Posterior vena cava (tissue), 2 donors: ENCODE results near the gene CCNJ. TPM values are rescaled to one million over a fixed set of nuclear protein-coding genes. Genes with fewer than 3 reads are reported as not detected.
"Not testable (repeated sequence)": the region's sequence is repeated elsewhere in the genome, so short reads cannot be mapped to it uniquely, and the experiment has no call there.

Experiments used
- DNase-seq: peaks from one replicate; pipeline ENCODE4 v3.0.0-alpha.2; 2020; ENCODE audit warnings: low spot score
- intact Hi-C, 2 donors: fragments of 100-400 bp; cut with DNase I; formaldehyde crosslinking; loops; one replicate each; pipeline versions ENCODE4 v1.14.1 to v1.14.2; 2022 to 2023
- long read RNA-seq, 2 donors: library from polyadenylated mRNA; unstranded; transcript quantifications; one replicate each; pipeline ENCODE4 v2.0.0, GENCODE V29; 2020 to 2021
- total RNA-seq, 2 donors: library from RNA; stranded (reverse); fragmentation: NEBNext Ultra II Directional; extraction: Animal tissue kit (Norgen Biotek cat#: 25700); gene quantifications; one replicate each; pipeline ENCODE4 v1.2.1, GENCODE V29; 2021
- donor health status: DM: yes; HTN: yes; CAD: no.
- donor health status: DM: yes; HTN: yes; CAD: no.

Gene CCNJ, protein sequence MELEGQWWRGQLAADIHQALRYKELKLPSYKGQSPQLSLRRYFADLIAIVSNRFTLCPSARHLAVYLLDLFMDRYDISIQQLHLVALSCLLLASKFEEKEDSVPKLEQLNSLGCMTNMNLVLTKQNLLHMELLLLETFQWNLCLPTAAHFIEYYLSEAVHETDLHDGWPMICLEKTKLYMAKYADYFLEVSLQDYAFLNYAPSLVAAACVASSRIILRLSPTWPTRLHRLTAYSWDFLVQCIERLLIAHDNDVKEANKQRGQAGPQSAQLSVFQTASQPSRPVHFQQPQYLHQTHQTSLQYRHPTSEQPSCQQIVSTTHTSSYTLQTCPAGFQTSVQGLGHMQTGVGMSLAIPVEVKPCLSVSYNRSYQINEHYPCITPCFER
- 1 to 10 TPM; 4.8 to 6.2 TPM for total RNA-seq
- long read RNA-seq, donor 1, partial matches to known transcripts: 1 of 4 reads
- long read RNA-seq, donor 1, other reads (novel, unspliced or antisense): 0 of 4 reads
- long read RNA-seq, donor 2, partial matches to known transcripts: 0 of 2 reads
- long read RNA-seq, donor 2, other reads (novel, unspliced or antisense): 2 of 2 reads

DNA sequence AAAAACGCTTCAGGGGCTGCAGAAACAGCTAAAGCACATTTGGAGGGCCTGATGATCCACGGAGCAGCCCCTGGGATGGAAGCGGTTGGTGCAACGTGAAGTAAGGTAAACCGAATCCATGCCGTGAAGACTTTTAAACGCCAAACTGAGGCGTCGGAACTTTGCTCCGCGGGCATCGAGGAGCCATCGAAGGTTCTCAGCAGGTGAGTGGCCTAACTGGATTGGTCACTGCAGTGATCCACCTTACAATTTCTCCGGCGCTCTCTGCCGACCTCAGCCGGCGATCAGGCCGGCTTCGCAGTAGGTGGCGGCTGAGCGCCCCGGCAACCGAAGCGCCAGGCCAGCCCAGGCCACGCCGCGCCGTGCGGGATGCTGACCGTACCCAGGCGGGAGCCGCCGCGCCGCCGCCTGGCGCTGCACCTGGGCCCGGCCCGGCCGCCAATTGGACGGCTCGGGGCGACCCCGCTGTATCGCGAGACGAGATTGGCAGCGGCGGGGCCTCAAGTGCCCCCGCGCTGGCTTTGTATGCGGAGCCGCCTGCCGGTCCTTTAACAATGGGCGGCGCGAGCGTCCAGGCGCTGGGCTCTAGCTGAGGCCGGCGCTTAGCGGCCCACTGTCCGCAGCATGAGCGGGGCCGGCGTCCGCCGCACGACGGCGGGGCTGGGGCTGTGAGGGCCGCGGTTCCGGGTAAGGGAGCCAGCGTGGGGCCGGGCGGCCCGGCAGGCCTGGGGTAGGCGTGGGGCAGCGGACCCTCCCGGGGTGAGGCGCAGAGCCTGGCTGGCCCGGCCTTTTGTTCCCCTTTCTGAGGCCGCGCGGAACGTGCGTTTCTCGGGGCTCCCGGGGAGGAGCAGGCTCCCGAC, at the start of gene CCNJ:
CCNJ (plus strand) TSS at position 551 of the 860 bp plus-strand sequence. CDS start 811 bp downstream, outside the sequence.
- peak; percentile 96 for DNase-seq
- intact Hi-C loops: loop anchor here in 1 of 2 donors (5.0 kb wide), 1 partner anchor 1441 kb away; no protein-coding TSS in a partner anchor

DNA sequence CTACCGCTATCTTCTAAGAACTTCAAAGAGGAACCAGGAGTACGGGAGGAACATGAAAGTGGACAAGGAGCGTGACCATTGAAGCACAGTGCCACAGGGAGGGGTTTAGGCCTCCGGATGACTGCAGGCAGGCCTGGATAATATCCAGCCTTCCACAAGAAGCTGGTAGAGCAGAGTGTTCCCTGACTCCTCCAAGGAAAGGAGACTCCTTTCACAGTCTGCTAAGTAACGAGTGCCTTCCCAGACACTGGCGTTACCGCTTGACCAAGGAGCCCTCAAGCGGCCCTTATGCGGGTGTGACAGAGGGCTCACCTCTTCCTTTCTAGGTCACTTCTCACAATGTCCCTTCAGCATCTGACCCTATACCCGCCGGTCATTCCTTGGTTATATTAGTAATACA, 49.0 kb upstream of the CCNJ start:
- DNase-seq, intact Hi-C loops: not testable (repeated sequence)

DNA sequence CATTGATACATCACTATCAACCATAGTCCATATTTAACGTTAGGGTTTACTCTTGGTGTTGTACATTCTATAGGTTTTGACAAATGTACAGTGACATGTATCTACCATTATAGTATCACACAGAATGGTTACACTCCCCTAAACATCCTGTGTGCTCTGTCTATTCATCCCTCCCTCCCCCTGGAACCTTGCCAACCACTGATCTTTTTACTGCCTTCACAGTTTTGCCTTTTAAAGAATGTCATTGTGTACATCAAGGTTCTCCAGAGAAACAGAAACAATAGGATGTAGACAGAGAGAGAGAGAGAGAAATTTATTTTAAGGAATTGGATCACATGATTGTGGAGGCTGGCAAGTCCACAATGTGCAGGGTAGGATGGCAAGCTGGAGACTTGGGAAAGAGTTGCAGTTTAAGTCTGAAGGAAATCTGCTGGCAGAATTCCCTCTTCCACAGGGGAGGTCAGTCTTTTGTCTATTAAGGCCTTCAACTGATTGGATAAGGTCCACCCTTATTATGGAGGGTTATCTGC, 45.1 kb upstream of the CCNJ start:
- intact Hi-C loops: no loop called here
- DNase-seq: no peak

DNA sequence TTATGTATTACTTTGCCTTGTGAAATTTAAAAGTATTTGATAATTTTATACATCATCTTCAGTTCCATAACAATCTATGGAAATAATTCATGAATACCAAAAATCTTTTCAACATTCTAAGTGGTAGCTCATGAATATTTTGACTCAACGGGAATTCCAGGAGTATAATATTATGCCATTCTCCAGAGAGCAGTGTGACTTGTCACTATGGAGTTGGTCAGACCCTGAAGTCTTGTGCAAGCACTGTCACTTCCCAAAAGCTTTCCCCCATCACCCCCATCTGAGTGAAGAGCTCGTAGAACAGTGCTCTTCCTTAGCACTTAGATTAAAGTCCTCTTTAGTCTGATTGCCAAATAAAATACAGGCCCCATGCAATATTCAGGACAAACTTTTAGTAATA, 29.4 kb upstream of the CCNJ start:
- intact Hi-C loops: no loop called here
- DNase-seq: no peak

DNA sequence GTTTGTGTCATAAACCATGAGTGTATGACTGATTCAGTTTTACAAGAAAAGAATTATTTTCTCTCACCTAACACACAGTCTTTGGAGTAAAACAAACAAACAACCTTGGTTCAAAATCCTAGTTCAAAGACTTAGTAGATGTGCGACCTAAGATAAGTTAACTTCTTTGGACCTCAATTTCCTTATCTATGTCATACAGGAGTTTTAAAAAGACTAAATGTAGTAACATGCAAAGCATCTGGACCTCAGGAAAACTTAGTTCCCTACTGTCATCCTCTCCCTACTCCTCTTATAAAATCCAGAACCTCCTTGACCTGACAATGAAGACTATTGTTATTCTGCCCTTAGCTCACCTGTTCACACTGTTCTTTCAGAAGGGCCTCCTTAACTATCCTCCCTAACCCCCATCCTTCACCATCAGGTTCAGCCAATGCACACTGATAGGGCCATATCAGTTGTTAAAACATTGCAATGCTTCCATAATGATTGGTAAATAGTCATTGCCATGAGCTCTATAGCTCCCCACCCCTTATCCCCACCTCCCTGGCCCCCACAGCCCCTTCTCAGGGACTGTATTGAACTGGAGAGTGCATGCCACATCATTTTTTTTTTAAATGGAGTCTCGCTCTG, 28.8 kb upstream of the CCNJ start:
- intact Hi-C loops: no loop called here
- DNase-seq: no peak

DNA sequence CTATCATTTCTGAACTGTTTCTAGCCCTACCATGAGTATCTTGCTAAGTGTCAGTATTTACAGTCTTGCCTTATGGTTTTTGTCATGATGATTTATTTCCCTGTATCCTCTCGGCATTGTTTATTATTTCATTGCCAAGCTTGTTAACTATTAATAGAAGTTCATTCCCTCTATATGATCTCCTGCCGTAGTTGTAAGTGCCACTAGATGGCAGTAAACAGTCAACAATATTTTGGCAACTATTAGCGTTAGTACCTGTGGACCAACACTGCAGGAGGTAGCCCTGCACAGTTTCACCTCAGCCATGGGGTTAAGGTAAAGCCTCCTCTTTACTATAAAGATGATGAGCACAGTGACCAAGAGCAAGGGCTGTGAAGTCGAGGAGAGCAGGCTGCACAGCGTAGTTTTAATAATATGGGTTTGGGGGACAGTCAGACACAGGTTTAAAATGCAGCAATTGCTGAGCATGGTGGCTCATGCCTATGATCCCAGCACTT, 26.1 kb upstream of the CCNJ start:
- intact Hi-C loops: no loop called here
- no peak for DNase-seq

DNA sequence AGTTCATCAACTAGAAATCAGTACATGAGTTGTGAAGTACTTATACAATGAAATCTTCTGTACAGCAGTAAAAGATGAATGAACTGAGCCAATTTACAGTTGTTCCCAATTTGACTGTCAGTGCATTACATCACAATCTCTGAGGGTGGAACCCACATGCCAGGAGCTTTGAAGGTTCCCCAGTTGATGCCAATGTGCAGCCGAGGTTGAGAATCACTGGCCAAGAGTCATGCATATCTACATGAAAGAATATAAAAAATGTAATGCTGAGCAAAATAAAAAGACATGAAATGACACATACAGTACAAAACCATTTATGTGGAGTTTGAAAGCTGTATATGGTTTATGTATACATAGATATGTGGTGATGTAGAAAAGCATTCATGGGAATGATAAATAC, 22.1 kb upstream of the CCNJ start:
- intact Hi-C loops: no loop called here
- no peak for DNase-seq

DNA sequence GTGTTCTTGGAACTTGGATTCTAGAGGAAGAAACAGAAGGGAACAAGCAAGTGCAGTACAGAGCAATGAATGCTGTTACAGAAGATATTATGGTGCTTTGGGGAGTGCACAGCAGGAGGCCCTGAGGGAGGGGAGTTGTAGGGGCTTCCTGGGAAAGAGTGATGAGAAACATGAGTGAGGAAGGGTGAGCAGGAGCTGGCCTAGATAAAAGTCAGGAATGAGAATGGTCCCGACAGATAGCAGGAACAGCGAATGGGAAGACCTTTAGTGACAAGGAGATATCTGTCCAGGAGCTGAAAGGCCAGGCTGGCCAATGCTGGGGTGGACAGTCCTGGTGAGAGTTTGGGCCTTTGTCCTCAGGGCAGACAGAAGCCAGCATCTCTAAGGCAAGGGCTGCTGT, 20.6 kb upstream of the CCNJ start:
- intact Hi-C loops: no loop called here
- DNase-seq: no peak

DNA sequence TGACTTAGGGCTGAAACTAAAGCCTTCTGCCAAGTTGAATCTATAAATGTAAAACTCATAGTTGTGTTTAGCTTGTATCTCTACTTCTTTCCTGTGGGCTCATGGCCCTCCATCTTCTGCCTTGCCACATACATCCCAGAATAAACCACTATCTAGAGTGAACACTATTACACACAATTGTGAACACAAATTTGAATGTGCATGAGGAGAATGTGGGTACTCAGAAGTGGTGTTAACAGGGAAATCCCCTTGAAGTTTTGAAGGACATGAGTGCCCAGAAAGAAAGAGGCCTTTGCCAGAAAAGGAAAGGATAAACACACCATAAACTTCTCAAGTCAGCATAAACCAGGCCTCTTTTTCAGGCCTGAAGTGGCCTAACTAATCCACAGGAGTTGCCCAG, 20.2 kb upstream of the CCNJ start:
- intact Hi-C loops: no loop called here
- no peak for DNase-seq

DNA sequence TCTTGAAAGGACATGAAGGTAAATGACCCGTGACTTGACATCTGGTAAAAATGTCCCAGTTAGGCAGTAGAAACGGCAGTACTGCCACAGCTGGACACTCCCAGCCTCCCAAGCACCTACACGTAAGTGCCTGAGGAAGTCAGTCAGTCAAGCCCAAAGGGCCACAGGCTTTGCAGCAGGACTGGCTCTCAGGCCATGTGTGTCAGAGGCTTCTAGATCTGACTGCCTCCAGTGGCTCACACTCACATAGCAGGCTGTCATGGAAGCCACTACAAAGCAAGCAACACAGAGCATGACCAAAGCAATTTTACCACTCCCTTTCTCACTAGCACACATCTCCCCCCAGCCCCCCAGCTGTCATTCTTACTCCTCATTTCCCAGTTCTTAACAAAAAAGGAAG, 17.8 kb upstream of the CCNJ start:
- DNase-seq: no peak
- intact Hi-C loops: no loop called here

DNA sequence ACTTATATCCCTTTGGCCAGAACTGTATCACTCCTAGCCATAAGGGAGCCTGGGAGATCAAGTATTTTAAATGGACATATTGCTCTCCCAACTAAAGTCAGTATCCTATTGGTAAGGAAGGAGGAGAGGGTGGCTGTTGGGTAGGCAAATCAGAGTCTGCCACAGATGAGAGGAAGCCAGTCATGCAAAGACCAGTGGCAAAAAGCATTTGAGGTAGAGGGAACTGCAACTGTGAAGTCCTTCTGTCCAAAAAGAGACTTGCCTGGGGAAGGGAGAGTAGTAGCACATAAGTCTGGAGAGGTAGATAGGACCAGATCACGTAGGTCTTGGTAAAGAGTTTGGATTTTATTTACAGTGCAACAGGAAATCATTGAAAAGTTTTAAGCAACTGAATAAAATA, 8.8 kb upstream of the CCNJ start:
- DNase-seq: no peak
- intact Hi-C loops: no loop called here

DNA sequence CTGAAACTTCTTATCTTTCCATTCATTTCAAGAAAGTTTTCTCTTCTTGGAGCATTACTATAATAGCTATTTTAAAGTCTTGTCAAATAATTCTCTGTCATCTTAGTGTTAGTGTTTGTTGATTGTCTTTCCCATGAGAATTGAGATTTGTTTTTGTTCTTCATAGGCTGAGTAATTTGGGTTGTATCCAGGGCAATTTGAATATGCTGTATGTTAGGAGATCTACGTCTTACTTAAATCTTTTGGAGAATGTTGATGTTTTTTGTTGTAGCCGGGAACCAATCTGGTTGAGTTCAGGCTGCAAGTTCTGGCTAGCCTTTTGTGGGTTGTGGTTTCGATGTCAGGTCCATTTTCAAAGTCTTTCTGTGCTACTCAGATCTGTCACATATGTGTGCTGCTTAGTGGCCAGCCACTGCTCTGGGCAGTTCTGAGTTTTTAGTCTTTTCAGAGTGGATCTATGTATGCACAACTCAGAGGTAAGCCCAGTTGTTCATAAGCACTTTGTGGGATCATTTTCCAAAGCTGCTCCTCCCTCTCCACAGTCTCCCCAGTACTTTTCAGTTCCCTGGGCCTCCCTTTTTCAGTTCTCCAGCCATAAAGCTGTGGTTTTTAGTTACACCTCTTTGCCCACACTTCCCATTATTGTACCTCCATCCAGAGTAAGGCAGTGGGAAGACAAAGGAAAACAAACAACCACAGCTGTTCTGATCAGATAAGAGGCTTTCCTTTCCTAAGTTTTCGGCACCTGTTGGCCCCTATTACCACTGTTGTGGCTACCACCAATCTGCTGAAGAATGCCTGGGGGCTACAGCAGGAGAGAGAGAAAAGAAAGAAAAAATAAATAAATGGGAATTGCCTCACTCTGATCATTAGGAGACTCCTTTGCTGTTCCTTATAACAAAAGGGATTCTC, 4.7 kb upstream of the CCNJ start:
- intact Hi-C loops: no loop called here
- DNase-seq: no peak

DNA sequence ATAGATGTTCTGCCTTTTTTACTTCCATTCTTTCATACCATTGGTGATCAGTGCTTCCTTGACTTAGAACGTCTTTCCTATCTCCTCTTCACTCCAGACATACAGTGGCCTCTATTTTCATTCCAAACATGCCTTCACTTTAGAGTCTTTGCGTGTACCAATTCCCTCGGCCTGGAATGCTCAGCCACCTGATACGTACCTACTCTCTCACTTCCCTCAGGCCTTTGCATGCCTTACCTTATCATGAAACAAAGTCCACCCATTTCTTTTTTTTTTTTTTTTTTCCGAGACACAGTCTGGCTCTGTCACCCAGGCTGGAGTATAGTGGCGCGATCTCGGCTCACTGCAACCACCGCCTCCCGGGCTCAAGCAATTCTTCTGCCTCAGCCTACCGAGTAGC, 2.2 kb upstream of the CCNJ start:
- intact Hi-C loops: loop anchor here in 1 of 2 donors (5.0 kb wide), 1 partner anchor 1439 kb away; no protein-coding TSS in a partner anchor
- DNase-seq: no peak

DNA sequence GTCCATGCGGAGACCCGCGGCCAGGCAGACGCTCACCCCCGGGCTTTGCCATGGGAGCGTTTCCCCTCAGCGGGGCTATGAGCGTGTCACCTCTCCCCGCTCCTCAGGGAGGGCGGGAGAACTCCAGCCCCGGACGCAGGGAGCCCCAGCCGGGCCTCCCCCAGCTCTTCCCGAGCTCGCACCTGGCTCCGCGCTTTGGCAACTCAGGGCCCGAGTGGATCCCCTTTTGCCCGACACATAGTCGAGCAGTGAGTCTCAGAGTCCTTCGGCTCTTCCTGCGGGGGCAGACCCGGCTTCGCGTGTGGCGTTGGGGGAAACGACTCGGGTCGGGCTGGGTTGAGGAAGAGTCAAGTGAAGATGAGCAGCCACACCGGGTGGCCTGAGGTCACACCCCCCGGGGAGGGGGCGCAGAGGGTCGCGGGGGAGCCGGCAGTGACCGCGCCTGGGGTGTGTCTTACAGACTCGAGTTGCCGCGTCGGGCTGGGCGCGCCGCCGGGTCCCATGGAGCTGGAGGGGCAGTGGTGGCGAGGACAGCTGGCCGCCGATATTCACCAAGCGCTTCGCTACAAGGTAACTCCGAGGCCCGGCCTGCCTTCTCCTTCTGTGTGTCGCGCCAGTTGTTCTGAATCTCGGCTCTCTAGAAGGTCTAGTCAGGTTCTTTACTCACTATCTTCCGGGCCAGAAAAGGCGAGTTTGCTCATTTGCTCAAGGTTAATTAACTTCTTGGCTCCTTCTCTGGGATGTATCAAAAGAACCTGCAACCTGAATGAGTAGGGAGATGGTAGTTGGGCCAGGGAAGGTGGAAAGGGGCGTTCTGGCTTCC, 721 bp downstream of the CCNJ start:
- intact Hi-C loops: loop anchor here in 1 of 2 donors (5.0 kb wide), 1 partner anchor 1442 kb away; no protein-coding TSS in a partner anchor
- DNase-seq: peak; percentile 87

DNA sequence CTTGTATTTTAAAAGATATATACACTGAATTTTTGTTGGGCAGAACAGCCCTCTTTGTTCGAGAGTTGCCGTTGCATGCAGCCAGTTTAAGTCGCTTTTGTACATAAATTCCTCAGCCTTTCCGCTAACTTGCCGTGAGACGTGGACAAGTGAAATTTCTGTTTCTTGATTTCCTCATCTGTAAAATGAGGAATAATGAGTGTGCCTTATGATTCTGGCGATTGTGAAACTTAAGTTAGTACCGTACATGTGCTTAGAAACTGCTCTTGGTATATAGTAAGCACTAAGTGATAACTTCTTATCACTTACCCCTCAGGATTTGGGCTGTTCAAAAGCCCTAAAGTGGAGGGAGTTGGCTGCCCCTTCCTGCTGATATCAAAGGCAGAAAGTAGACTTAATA, 1.4 kb downstream of the CCNJ start:
- intact Hi-C loops: loop anchor here in 1 of 2 donors (5.0 kb wide), 1 partner anchor 1442 kb away; no protein-coding TSS in a partner anchor
- no peak for DNase-seq

DNA sequence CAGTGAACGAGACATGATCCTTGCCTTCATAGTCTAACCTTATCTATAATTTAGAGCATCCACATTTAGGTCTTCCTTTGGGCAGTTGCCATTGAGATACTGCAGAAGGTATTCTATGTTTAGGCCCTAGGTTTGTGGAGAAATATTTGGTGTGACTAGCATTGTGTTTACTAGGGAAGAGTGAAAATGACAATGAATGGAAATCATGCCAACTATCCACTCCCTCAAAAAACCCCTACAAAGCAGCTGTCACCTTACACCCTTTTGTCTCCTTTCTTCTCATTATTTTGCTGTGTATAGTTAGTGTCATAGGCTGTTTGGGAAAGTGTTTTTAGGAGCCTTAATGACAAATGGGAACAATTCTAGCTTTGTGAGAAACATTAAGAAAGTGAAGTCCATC, 3.2 kb downstream of the CCNJ start:
- no peak for DNase-seq
- intact Hi-C loops: no loop called here

DNA sequence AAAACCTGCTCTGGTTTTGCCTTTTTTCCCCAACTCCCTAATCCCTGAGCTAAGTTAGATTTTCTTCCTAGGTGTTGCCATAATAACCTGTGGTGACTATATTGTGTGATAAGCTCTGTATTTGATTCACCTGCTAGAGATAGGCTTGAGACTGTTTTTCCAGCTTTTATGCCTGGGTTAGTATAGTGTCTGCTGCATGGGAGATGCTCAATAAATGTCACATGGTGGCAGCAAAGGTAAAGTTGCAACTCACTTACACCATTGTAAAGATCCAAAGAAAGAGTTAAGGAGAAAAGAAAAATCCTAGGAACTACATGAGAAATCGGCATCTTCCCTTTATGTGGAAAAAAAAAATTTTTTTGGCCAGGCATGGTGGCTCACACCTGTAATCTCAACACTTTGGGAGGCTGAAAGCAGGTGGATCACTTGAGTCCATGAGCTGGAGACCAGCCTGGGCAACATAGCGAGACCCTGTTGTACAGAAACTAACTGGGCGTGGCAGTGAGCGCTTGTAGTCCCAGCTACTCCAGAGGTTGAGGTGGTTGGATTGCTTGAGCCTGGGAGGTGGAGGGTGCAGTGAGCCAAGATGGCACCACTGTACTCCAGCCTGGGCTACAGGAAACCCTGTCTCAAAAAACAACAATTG, 3.7 kb downstream of the CCNJ start:
- no peak for DNase-seq
- intact Hi-C loops: no loop called here
